Retinal pigment epithelial cell (primary cell): Measurements from ENCODE around the gene CDC34.

Source experiments
- DNase-seq: peaks from one replicate; pipeline ENCODE4 v3.0.0-alpha.2; 2010; ENCODE audit warnings: low read depth
- H3K4me3 ChIP-seq: 2 replicates; pipeline ENCODE4 v1.5.1; 2011; ENCODE audit warnings: mild to moderate bottlenecking, low read length, control low read depth, moderate library complexity
- TF ChIP-seq, protein P1 (sequence below): conservative IDR thresholded peaks from 2 replicates; pipeline ENCODE4 v1.5.1; 2011; ENCODE audit warnings: low read depth, low read length, control low read depth, inconsistent platforms

Gene CDC34, protein sequence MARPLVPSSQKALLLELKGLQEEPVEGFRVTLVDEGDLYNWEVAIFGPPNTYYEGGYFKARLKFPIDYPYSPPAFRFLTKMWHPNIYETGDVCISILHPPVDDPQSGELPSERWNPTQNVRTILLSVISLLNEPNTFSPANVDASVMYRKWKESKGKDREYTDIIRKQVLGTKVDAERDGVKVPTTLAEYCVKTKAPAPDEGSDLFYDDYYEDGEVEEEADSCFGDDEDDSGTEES

DNA sequence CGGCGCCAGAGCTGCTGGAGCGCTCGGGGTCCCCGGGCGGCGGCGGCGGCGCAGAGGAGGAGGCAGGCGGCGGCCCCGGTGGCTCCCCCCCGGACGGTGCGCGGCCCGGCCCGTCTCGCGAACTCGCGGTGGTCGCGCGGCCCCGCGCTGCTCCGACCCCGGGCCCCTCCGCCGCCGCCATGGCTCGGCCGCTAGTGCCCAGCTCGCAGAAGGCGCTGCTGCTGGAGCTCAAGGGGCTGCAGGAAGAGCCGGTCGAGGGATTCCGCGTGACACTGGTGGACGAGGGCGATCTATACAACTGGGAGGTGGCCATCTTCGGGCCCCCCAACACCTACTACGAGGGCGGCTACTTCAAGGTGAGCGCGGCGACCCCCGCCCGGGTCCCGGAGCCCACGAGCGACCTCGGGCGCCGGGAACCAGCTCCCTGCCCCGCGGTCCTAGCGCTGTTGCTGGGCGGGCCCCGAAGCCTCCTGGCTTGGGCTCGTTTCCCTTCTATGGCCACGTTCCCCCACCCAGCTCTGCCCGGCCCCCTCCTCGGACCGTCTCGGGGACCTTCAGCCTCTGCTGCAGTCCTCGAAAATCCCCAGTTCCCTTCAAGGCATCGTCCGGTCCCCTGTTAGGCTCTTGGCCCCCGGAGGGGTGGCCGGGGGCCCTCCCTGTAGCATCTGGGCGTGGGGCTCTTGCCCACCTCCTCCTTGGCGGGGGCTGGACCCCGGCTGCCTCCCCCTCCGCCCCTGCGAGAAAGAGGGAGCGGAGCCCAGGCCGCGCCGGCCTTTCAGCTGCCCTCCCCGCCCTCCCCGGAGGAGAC lies at the start of gene CDC34:
Gene CDC34, plus strand, starts transcription at position 8 of the 808 bp plus-strand sequence. Its CDS starts 172 bp downstream, at position 180.
- no peak for DNase-seq
- TF ChIP-seq, protein P1, sequence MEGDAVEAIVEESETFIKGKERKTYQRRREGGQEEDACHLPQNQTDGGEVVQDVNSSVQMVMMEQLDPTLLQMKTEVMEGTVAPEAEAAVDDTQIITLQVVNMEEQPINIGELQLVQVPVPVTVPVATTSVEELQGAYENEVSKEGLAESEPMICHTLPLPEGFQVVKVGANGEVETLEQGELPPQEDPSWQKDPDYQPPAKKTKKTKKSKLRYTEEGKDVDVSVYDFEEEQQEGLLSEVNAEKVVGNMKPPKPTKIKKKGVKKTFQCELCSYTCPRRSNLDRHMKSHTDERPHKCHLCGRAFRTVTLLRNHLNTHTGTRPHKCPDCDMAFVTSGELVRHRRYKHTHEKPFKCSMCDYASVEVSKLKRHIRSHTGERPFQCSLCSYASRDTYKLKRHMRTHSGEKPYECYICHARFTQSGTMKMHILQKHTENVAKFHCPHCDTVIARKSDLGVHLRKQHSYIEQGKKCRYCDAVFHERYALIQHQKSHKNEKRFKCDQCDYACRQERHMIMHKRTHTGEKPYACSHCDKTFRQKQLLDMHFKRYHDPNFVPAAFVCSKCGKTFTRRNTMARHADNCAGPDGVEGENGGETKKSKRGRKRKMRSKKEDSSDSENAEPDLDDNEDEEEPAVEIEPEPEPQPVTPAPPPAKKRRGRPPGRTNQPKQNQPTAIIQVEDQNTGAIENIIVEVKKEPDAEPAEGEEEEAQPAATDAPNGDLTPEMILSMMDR = no peak
- peak within 1 kb of the TSS; percentile 87 for H3K4me3 ChIP-seq

DNA sequence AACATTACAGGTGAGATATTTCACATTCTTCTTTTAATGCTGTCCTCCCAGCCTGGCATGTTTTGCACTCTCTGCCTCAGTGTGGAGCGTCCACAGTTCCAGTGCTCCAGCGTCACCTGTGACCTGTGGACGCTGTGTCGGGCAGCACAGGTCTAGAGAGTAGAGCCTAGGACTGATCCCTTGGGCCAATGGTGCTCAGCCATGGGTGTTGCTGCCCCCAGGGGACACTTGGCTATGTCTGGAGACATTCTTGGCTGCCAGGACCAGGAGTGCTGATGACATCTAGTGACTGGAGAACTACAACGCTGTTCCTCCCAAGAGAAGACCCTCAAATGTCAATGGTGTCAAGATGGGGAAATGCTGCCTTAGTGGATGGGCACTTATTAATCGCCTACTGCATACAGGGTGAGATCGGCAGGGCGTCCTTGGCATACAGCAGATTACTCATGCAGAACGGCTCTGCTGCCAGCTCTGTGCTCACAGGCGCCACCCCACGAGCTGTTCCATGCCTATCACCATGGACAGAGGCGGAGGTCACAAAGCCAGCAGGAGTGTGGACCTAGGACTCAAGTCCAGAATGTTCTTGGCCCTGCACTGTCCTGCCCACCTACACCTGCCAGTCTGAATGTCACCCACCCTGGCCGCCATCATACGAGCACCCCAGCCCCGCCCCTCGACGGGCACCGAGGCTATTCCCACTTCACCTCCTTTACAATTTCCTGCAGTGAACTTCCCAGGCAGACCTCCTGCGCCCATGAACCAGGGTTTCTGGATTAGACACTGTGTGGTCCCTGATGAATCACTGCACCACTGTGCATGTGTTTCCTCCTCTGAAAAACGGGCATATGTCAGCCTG lies 49.1 kb upstream of the CDC34 start:
- DNase-seq = no peak
- TF ChIP-seq, protein P1 = peak; percentile 17
- H3K4me3 ChIP-seq = no peak overlapping the region

DNA sequence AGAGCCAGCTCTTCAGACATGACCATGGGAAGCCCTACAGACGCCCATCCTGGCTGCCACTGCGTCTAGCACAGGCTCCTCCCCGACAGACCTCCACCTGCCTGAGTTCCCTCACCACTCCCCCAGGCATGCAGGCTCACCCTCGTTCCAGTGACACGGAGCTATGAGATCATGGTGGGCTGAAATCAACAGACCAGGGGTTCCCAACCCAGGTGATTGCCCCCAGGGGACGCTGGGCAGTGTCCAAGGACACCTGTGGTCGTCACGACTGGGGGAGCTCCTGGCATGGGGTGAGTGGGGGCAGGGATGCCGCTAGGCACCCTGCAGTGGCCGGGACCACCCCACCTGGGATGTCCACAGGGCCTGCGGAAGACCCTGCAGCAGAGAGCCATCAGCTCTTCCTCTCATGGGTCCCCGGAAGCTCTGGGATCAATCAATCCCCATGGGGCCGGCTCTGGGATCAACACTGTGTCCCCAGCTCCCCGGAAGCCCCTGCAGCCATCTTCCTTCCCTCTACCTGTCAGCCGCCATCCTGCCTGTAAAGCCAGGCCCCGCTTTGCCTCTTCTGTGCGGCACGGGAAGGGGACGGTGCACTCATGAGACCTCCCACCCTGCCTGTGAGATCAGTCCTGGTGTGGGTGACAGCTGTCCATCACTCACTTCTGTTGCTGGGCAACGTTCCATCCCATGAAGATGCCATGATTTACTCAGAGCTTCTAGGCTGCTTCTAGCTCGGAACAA lies 48.1 kb upstream of the CDC34 start:
- no peak overlapping the region for H3K4me3 ChIP-seq

DNA sequence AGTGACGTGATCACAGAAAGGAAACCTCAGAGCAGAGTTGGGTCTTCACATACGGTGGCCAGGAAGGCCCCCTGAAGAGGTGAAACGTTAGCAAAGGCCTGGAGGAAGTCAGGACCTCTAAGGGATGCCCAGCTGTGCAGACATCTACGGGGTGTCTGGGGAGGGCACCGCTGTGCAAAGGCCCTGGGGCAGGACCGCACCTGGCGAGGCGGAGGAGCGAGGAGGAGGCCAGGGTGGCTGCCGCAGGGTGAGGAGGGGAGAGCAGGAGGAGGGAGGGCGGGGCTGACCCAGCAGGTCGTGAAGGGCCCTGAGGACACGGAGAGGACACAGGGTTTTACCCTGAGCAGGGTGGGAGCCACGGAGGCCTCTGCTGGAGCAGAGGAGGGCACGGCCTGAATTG lies 47.1 kb upstream of the CDC34 start:
- TF ChIP-seq, protein P1 = no peak
- DNase-seq = no peak
- H3K4me3 ChIP-seq = no peak overlapping the region

More for the DNA sequence above, 48.1 kb upstream of the CDC34 start:
- DNase-seq = no peak
- TF ChIP-seq, protein P1 = no peak

DNA sequence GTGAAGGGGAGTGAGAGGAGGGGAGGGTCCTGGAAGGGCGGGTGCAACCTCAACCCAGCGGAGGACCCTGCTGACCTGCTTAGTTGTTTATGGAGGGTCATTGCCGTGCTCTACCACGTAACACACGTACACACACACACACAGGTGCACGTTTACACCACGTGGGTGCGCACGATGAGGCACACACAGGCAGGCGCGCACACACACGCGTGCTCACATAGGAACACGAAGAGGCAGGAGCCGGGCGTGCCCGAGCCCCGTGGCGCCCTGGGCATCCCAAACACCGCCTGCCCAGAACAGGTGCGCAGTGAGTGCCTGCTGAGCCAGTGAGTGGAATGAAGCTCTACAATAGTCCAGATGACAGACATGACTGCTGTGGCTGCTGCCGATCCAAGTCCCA lies 46.5 kb upstream of the CDC34 start:
- H3K4me3 ChIP-seq = no peak overlapping the region
- no peak for DNase-seq
- TF ChIP-seq, protein P1 = no peak

DNA sequence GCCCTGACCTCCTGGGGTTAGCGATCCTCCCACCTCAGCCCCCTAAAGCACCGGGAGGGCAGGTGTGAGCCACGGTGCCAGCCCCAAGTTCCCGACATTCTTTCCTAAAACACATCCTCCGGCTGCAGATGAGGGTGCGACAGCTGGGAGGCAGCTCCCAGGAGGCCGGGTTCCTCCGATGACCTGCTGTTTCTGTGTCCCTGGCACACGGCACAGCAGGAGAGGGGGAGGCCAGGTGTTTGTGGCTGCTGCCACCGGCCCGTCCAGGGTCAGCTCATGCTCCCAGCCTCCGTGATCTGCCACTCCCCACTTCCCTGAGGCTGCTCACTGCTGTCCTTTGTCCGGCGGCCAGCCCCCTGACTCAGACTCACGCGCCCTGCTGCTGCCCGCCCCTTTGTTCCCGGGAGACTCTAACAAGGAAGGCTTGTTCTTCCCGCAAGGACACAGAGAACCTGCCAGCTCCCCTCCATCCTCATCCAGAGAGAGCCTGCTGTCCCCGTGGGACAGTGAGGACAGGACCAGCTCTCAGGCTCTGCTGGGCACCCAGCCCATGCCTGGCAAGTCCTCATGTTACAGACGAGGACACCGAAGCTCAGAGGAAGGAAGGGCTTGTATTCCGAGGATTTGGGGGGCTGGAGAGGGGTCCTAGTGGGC lies 45.9 kb upstream of the CDC34 start:
- TF ChIP-seq, protein P1 = no peak
- DNase-seq = peak; percentile 78
- peak overlapping the region; percentile 9 for H3K4me3 ChIP-seq
